GM23338 (cell line): ENCODE data around the gene TYRO3. TPM values are rescaled to one million over a fixed set of nuclear protein-coding genes. Genes with fewer than 3 reads are reported as not detected.

Experiments
- ETS1 ChIP-seq: IDR thresholded peaks from 2 replicates; pipeline ENCODE4 v1.6.1; 2016; ENCODE audit warnings: antibody characterized with exemption
- EZH2 ChIP-seq: fragments of 200-600 bp; sonication (generic); IDR thresholded peaks from one replicate; pipeline ENCODE4 v1.8.0; 2017; ENCODE audit warnings: antibody characterized with exemption, mild to moderate bottlenecking, low read depth; ENCODE audit not compliant: unreplicated experiment
- EZH2phosphoT487 ChIP-seq: fragments of 200-600 bp; sonication (generic); IDR thresholded peaks from one replicate; pipeline ENCODE4 v1.8.1; 2018; ENCODE audit warnings: antibody characterized with exemption; ENCODE audit not compliant: unreplicated experiment
- JUNB ChIP-seq: IDR thresholded peaks from one replicate; pipeline ENCODE4 v1.6.1; 2016; ENCODE audit warnings: antibody characterized with exemption; ENCODE audit not compliant: unreplicated experiment
- POLR2AphosphoS5 ChIP-seq: IDR thresholded peaks from 2 replicates; pipeline ENCODE4 v1.6.1; 2016; ENCODE audit warnings: antibody characterized with exemption, low read depth
- REST ChIP-seq: IDR thresholded peaks from one replicate; pipeline ENCODE4 v1.6.1; 2018; ENCODE audit warnings: antibody characterized with exemption; ENCODE audit not compliant: unreplicated experiment
- ZNF114 ChIP-seq: fragments of 250-450 bp; sonication (Bioruptor Pico); IDR thresholded peaks from 2 replicates; pipeline ENCODE4 v1.5.0; 2020; ENCODE audit warnings: mild to moderate bottlenecking, moderate library complexity
- ZNF462 ChIP-seq: fragments of 250-450 bp; sonication (Bioruptor Pico); IDR thresholded peaks from 2 replicates; pipeline ENCODE4 v1.5.0; 2020; ENCODE audit warnings: mild to moderate bottlenecking, moderate library complexity
- polyA plus RNA-seq: library from polyadenylated mRNA; unstranded; fragments of >200 nt; fragmentation: Nextera tagmentation; extraction: Ambion mirVana; gene quantifications from 2 replicates; pipeline ENCODE4 v1.2.1, GENCODE V29; 2016
- total RNA-seq: library from RNA; depleted of rRNA; stranded (reverse); fragments of >200 nt; shearing (Covaris generic); gene quantifications from 2 replicates; pipeline ENCODE4 v1.2.3, GENCODE V29; 2014
- TF ChIP-seq, protein P1 (sequence below), 2 experiments: fragments of 200-600 bp in 1 of 2; sonication (generic) in 1 of 2; conservative IDR thresholded peaks; 2 replicates each; pipeline versions ENCODE4 v1.5.1 to v1.6.1; 2016 to 2017; ENCODE audit warnings: antibody characterized with exemption in 2 of 2, low read depth in 2 of 2, mild to moderate bottlenecking in 2 of 2, moderate library complexity in 1 of 2

The TYRO3 gene
- total and polyA plus RNA-seq, 2 experiments from 2014 or later: 32.6 to 61.0 TPM

DNA sequence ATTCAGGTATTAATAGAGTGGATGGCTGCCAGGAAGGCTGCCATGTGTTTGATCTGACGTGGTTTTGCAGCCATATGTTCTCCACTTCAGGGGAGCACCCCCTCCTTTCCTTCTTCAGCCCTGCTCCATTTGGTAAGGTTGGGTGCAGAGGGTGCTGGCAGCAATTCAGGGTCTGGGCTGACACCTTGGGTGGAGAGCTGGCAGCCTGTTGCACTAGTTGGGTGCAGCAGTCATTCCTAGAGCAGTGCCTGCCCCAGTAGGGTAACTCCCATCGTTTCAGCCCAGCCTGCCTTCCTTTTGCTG lies 1.5 kb downstream of the TYRO3 start (continued):
- TF ChIP-seq ZNF462 (CRISPR knock-in tag) (no peak), REST (no peak), ETS1 (no peak), POLR2AphosphoS5 (no peak), ZNF114 (CRISPR knock-in tag) (no peak), EZH2phosphoT487 (no peak), EZH2 (no peak), JUNB (no peak)
- TF ChIP-seq, protein P1, sequence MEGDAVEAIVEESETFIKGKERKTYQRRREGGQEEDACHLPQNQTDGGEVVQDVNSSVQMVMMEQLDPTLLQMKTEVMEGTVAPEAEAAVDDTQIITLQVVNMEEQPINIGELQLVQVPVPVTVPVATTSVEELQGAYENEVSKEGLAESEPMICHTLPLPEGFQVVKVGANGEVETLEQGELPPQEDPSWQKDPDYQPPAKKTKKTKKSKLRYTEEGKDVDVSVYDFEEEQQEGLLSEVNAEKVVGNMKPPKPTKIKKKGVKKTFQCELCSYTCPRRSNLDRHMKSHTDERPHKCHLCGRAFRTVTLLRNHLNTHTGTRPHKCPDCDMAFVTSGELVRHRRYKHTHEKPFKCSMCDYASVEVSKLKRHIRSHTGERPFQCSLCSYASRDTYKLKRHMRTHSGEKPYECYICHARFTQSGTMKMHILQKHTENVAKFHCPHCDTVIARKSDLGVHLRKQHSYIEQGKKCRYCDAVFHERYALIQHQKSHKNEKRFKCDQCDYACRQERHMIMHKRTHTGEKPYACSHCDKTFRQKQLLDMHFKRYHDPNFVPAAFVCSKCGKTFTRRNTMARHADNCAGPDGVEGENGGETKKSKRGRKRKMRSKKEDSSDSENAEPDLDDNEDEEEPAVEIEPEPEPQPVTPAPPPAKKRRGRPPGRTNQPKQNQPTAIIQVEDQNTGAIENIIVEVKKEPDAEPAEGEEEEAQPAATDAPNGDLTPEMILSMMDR (conservative IDR thresholded peaks at IDR 0.05; ENCODE audit: low read depth in 2 of 2): no peak
